Lung (tissue), 12 donors: Measurements from ENCODE around the gene LRP2. TPM values are rescaled to one million over a fixed set of nuclear protein-coding genes. Genes with fewer than 3 reads are reported as not detected.

Source experiments
- ATAC-seq: fragments of 200-7000 bp; cut with Tn5 transposase; one replicate; pipeline ENCODE4 v1.9.1; 2020; ENCODE audit warnings: moderate number of reproducible peaks; ENCODE audit not compliant: insufficient read depth, low FRiP score
- DNase-seq, 3 donors: peaks; one replicate each; pipeline ENCODE4 v3.0.0-alpha.2; 2013 to 2017
- H3K27ac ChIP-seq, 2 donors: one replicate each; pipeline ENCODE4 v1.5.1; 2013; ENCODE audit warnings: mild to moderate bottlenecking in 2 of 2, moderate library complexity in 2 of 2, control low read depth in 1 of 2, inconsistent platforms in 1 of 2, low read depth in 1 of 2, low read length in 1 of 2
- H3K27me3 ChIP-seq, 3 donors: one replicate each; pipeline ENCODE4 v1.5.1; 2013; ENCODE audit warnings: low read length in 2 of 3; ENCODE audit not compliant: control insufficient read depth in 3 of 3, insufficient read depth in 3 of 3
- H3K36me3 ChIP-seq, 4 donors: one replicate each; pipeline ENCODE4 v1.5.1; 2013; ENCODE audit warnings: low read length in 4 of 4, mild to moderate bottlenecking in 1 of 4, moderate library complexity in 1 of 4; ENCODE audit not compliant: control insufficient read depth in 4 of 4, insufficient read depth in 4 of 4
- H3K4me1 ChIP-seq, 5 donors: one replicate each; pipeline ENCODE4 v1.5.1; 2013; ENCODE audit warnings: low read length in 5 of 5, mild to moderate bottlenecking in 2 of 5, moderate library complexity in 1 of 5; ENCODE audit not compliant: control insufficient read depth in 5 of 5, insufficient read depth in 5 of 5
- H3K4me3 ChIP-seq: one replicate; pipeline ENCODE4 v1.5.1; 2013; ENCODE audit warnings: mild to moderate bottlenecking, control low read depth, moderate library complexity
- H3K9ac ChIP-seq, 2 donors: one replicate each; pipeline ENCODE4 v1.5.1; 2013; ENCODE audit warnings: low read length in 2 of 2, control low read depth in 1 of 2; ENCODE audit not compliant: insufficient read depth in 1 of 2
- H3K9me3 ChIP-seq, 4 donors: one replicate each; pipeline ENCODE4 v1.5.1; 2013; ENCODE audit warnings: low read length in 3 of 4, mild to moderate bottlenecking in 1 of 4, moderate library complexity in 1 of 4; ENCODE audit not compliant: control insufficient read depth in 4 of 4, insufficient read depth in 3 of 4
- WGBS, 2 donors: extraction: QIAGEN DNeasy Blood & Tissue Kit; methylation state at CpG; one replicate each; pipeline ENCODE4 v1.1.7; 2013; 5-methylcytosine and 5-hydroxymethylcytosine counted together
- polyA plus RNA-seq, 2 donors: library from polyadenylated mRNA; stranded (reverse); fragments of 200-250 nt; gene quantifications; one replicate each; pipeline ENCODE4 v1.2.1, GENCODE V29; 2013
- total RNA-seq, 2 donors: library from RNA; depleted of rRNA in 1 of 2; stranded (reverse); fragments of >200 nt in 1 of 2; gene quantifications; one replicate each; pipeline ENCODE4 v1.2.1, GENCODE V29; 2014 to 2021
- TF ChIP-seq, protein P1 (sequence below): IDR thresholded peaks from 2 replicates; pipeline ENCODE4 v1.5.1; 2012; ENCODE audit warnings: mild to moderate bottlenecking; ENCODE audit errors: control extremely low read depth, extremely low read depth
- donor health status: control.
- donor health status: control.
- donor health status: Bipolar disorder and iron deficiency.
- donor health status: healthy.
- donor health status: DM: yes; HTN: yes; CAD: no.

The LRP2 gene
- total and polyA plus RNA-seq, 4 donors = 2.4 to 39.5 (median 15.8) TPM

GRCh38 chr2:169232551-169233154 lies 129.7 kb downstream of the LRP2 start:
- no peaks in the 10 kb centered on the region for H3K27me3 ChIP-seq
- H3K27ac ChIP-seq = no peak overlapping the region
- no peaks in the 10 kb centered on the region for H3K4me1 ChIP-seq
- 87 to 92% methylated on average over 11 of the region's 11 CpGs for WGBS, 2 donors
- H3K9me3 ChIP-seq = no peaks in the 10 kb centered on the region
- DNase-seq (no peak), ATAC-seq (no peak)
- no peaks in the 10 kb centered on the region for H3K36me3 ChIP-seq
- TF ChIP-seq, protein P1, sequence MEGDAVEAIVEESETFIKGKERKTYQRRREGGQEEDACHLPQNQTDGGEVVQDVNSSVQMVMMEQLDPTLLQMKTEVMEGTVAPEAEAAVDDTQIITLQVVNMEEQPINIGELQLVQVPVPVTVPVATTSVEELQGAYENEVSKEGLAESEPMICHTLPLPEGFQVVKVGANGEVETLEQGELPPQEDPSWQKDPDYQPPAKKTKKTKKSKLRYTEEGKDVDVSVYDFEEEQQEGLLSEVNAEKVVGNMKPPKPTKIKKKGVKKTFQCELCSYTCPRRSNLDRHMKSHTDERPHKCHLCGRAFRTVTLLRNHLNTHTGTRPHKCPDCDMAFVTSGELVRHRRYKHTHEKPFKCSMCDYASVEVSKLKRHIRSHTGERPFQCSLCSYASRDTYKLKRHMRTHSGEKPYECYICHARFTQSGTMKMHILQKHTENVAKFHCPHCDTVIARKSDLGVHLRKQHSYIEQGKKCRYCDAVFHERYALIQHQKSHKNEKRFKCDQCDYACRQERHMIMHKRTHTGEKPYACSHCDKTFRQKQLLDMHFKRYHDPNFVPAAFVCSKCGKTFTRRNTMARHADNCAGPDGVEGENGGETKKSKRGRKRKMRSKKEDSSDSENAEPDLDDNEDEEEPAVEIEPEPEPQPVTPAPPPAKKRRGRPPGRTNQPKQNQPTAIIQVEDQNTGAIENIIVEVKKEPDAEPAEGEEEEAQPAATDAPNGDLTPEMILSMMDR = no peak
- H3K9ac ChIP-seq = no peak overlapping the region
- H3K4me3 ChIP-seq = no peak overlapping the region

- Histone ChIP-seq H3K4me1 (no peaks in the 10 kb centered on the region), H3K27me3 (no peaks in the 10 kb centered on the region), H3K36me3 (no peaks in the 10 kb centered on the region), H3K9ac (no peak overlapping the region), H3K4me3 (no peak overlapping the region), H3K27ac (no peak overlapping the region), H3K9me3 (no peaks in the 10 kb centered on the region)
- TF ChIP-seq, protein P1 = no peak
- WGBS, 2 donors = 59 to 83% methylated on average over 2 of the region's 2 CpGs
- no peak for ATAC-seq
- DNase-seq = no peak
Observed at GRCh38 chr2:169230204-169230603, 132.1 kb downstream of the LRP2 start.

DNA sequence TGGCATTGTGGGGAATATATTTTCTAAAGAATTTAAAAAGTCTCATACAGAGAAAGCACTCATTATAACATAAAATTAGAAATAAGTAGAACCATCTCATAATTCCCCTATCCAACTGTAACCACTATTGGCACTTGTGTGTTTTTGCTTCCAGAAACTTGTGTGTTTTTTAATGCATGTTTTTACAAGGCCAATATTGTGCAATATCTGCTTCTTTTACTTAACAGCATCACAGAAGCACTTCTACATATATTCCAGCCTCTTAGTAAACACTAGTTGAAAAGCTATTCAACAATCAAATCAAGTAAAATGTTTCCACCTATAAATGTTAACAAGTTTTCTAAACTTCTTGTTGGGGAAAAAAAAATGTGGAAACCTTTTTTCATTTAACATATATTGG lies 132.7 kb downstream of the LRP2 start:
- Histone ChIP-seq H3K4me1 (no peaks in the 10 kb centered on the region), H3K9ac (no peak overlapping the region), H3K36me3 (no peaks in the 10 kb centered on the region), H3K27ac (no peak overlapping the region), H3K4me3 (no peak overlapping the region), H3K27me3 (no peaks in the 10 kb centered on the region), H3K9me3 (no peaks in the 10 kb centered on the region)
- ATAC-seq = no peak
- peak in 1 of 3 donors; percentile 12 for DNase-seq
- TF ChIP-seq, protein P1 = no peak

DNA sequence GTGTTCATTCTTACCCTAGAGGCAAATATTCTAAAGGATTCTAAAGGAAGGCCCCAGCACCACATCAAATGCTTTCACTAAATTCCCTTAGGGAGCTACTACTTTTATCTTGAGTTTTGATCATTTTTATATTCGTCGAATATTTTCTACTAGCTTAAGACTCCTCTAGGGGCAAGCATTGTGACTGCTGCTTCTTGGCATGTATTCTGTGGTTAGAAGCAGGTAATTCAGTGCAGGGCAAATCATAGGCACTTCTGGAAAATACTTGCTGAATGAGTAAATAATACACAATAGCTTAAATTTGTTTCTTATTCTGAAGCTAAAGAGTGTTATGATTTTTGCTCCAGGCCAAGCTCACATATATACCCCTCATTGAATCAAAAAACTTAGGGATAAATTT lies 136.4 kb downstream of the LRP2 start:
- Histone ChIP-seq H3K9ac (no peak overlapping the region), H3K9me3 (no peaks in the 10 kb centered on the region), H3K36me3 (no peaks in the 10 kb centered on the region), H3K4me1 (no peaks in the 10 kb centered on the region), H3K27me3 (no peaks in the 10 kb centered on the region), H3K4me3 (no peak overlapping the region), H3K27ac (no peak overlapping the region)
- ATAC-seq (no peak), DNase-seq (no peak)
- 89 to 96% methylated on average over 2 of the region's 2 CpGs for WGBS, 2 donors
- TF ChIP-seq, protein P1 = no peak
